HG03108 (cell line): ENCODE results near the gene CCDC93.

Experiments
- ATAC-seq: cut with Tn5 transposase; IDR thresholded peaks from one replicate; pipeline ENCODE4 v1.9.1; 2021; ENCODE audit warnings: moderate library complexity; ENCODE audit not compliant: unreplicated experiment

The CCDC93 gene

GRCh38 chr2:117921520-117921919 lies 92.3 kb downstream of the CCDC93 start:
- ATAC-seq, result no peak

DNA sequence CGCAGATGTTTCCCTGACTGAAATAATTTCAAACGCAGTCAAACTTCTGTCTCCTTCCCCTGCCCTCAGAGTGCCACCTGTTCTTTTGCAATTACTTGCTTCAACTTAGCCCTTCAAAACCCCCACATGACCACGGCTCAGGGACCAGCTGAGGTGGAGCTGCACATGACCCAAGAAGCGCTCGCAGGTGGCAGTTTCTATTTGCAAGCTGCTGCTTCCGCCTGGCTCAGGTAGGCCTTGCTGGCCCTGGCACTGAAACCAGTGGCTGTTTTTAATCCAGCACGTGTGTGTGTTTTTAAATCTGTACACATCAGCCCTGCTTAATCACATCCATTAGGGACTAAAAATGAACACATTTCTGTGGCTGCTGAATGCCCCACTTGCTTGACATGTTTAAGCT lies 95.3 kb downstream of the CCDC93 start:
- no peak for ATAC-seq

DNA sequence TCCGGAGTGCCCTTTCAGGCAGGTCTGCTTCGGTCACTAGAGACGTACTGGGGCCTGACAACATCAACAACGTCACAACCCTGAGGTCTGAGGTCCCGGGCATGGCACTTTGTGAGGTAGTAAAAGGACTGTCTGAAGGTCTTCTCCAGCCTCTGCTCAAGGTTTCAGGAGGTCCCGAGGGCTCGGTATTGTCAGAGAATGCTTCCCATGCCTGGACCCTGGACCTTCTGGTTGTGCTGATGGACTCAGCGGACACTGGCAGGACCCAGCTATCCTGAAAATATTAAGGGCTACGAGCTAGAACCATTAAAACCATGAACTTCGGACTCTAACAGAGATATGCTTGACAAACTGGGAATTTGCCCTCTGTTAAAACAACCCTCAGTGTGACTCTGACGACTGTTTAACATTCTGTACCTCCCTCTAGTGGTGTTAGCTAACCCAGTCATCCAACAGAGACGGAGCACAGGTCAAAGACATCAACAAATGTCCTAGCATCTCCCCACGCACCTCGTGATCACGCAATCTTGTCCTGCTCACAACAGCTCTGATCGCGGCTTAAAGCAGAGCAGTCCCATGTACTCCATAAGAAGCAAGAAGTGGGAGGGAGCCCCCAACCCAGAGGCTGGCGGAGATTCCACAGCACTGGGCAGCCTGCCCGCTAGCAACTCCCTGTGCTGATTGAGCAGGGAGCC lies 96.5 kb downstream of the CCDC93 start:
- ATAC-seq, result no peak

DNA sequence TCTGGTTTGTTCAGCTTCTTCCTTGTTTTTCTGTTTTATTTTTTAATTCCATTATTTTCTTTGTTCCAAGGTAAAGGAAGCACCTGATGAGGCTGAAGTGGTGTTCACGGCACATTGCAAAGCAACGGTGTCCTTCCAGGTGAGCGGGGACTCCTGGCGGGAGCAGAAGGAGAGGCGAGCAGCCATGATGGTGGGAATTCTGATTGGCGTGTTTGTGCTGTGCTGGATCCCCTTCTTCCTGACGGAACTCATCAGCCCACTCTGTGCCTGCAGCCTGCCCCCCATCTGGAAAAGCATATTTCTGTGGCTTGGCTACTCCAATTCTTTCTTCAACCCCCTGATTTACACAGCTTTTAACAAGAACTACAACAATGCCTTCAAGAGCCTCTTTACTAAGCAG lies 110.9 kb downstream of the CCDC93 start:
- no peak for ATAC-seq

- ATAC-seq, result no peak
These were observed 125.0 kb downstream of the CCDC93 start for GRCh38 chr2:117888897-117889296.

DNA sequence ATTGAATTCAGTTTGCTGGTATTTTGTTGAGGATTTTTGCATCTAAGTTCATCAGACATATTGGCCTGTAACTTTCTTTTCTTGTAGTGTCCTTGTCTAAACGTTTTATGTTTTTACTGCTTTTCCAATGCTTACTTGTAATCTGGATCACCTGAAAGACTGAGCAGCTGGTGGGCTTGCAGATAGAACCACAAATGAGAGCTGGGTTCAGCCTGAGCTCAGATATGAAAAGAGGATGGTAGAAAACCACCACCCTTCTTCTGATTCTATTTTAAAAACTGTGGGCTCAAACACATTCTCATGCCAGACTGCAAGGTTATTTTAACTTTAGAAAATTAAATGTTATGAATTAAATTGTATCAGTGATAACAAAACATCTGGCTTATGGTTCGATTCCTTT lies 128.6 kb downstream of the CCDC93 start:
- no peak for ATAC-seq

DNA sequence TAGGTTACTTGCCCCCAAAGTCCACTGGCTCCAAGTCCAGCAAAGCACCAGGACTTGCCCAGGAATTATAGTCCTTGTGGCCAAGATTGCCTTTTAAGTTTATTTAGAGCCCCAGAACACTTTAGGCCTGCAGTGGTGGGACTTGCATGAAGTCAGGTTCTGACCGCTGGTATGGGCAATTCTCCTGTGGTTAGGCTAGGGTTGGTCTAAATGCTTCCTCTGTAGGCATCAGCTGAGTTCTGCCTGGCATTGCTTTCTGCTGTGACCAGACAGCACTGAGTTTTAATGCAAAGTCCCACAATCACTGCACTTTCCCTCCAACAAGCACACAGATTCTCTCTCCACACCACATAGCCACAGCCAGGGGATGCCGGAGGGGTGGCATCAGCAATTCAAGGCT lies 134.9 kb downstream of the CCDC93 start:
- ATAC-seq, result no peak

DNA sequence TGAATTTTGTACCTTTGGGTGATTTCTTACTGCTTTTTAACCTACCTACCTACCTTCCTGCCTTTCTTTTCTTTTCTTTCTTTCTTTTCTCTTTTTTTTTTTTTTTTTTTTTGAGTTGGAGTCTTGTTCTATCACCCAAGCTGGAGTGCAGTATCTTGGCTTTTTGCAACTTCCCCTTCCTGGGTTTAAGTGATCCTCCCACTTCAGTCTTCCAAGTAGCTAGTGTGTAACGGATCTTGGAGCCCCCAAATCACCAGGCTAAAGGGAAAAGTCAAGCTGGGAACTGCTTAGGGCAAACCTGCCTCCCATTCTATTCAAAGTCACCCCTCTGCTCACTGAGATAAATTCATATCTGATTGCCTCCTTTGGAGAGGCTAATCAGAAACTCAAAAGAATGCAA lies 138.1 kb downstream of the CCDC93 start:
- no peak for ATAC-seq
